SU-DHL-6 (cell line): ENCODE measurements around the gene ITGAV.

Source experiments
- H2AFZ ChIP-seq: fragments of 200-600 bp; sonication (generic); 2 replicates; pipeline ENCODE4 v1.6.1; 2014; ENCODE audit warnings: low read depth, mild to moderate bottlenecking, moderate library complexity, mixed read lengths, antibody characterized with exemption, low read length; ENCODE audit not compliant: severe bottlenecking
- H3F3A ChIP-seq: fragments of 200-600 bp; shearing (Covaris generic); 2 replicates; pipeline ENCODE4 v1.6.0; 2016; ENCODE audit warnings: antibody characterized with exemption, mild to moderate bottlenecking; ENCODE audit not compliant: insufficient read depth
- H3K27ac ChIP-seq: fragments of 200-600 bp; sonication (generic); 2 replicates; pipeline ENCODE4 v1.5.1; 2016; ENCODE audit warnings: low read depth, mild to moderate bottlenecking, low read length, moderate library complexity, mixed read lengths
- H3K27me3 ChIP-seq: fragments of 200-600 bp; sonication (generic), shearing (Covaris generic); 2 replicates; pipeline ENCODE4 v1.6.0; 2014; ENCODE audit warnings: mild to moderate bottlenecking, low read length
- H3K36me3 ChIP-seq: fragments of 200-600 bp; sonication (generic); 2 replicates; pipeline ENCODE4 v1.6.1; 2014; ENCODE audit warnings: mild to moderate bottlenecking, low read length, mixed read lengths
- H3K4me2 ChIP-seq: fragments of 300-600, 200-600 bp; shearing (Covaris generic), sonication (generic); 2 replicates; pipeline ENCODE4 v1.6.0; 2014; ENCODE audit warnings: low read length, low read depth, mild to moderate bottlenecking; ENCODE audit not compliant: poor library complexity, severe bottlenecking
- H3K4me3 ChIP-seq: fragments of 200-600 bp; sonication (generic); 2 replicates; pipeline ENCODE4 v1.5.1; 2014; ENCODE audit warnings: antibody characterized with exemption, low read length, mild to moderate bottlenecking, mixed read lengths; ENCODE audit not compliant: insufficient read depth, poor library complexity, severe bottlenecking
- H3K79me2 ChIP-seq: fragments of 200-600 bp; sonication (generic); 2 replicates; pipeline ENCODE4 v1.6.1; 2014; ENCODE audit warnings: mild to moderate bottlenecking, low read length, moderate library complexity; ENCODE audit not compliant: insufficient read depth
- H3K9ac ChIP-seq: fragments of 200-600 bp; sonication (generic); 2 replicates; pipeline ENCODE4 v1.7.0; 2014; ENCODE audit warnings: mild to moderate bottlenecking, low read length
- H3K9me2 ChIP-seq: fragments of 200-600 bp; sonication (generic); replicated peaks from 2 replicates; pipeline ENCODE4 v1.6.1; 2014; ENCODE audit warnings: low read length; ENCODE audit not compliant: insufficient read depth
- H3K9me3 ChIP-seq: fragments of 200-600 bp; sonication (generic); 2 replicates; pipeline ENCODE4 v1.6.1; 2014; ENCODE audit warnings: low read length, mixed read lengths; ENCODE audit not compliant: insufficient read depth
- H4K20me1 ChIP-seq: fragments of 200-600 bp; sonication (generic); 2 replicates; pipeline ENCODE4 v1.6.1; 2014; ENCODE audit warnings: low read depth, mild to moderate bottlenecking, antibody characterized with exemption, low read length, moderate library complexity, mixed read lengths
- CTCF ChIP-seq: fragments of 200-600 bp; sonication (generic); IDR thresholded peaks from one replicate; pipeline ENCODE4 v1.5.1; 2017; ENCODE audit warnings: antibody characterized with exemption, mild to moderate bottlenecking, low read length, moderate library complexity; ENCODE audit not compliant: insufficient read depth, poor library complexity, severe bottlenecking
- EZH2phosphoT487 ChIP-seq: fragments of 200-600 bp; sonication (generic), shearing (Covaris generic); conservative IDR thresholded peaks from 2 replicates; pipeline ENCODE4 v1.6.1; 2018; ENCODE audit warnings: mild to moderate bottlenecking, antibody characterized with exemption, low read length, moderate library complexity, mixed read lengths

The ITGAV gene

DNA sequence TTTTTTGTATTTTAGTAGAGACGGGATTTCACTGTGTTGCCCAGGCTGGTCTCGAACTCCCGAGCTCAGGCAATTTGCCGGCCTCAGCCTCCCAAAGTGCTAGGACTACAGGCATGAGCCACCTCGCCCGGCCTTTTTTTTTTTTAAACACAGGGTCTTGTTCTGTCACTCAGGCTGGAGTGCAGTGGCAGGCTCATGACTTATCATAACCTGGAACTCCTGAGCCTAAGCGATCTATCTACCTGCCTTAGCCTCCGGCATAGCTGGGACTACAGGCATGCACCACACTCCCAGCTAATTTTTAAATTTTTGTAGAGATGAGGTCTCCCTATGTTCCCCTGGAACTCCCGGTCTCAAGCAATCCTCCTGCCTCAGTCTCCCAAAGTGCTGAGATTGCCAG is 1.4 kb upstream of the ITGAV start:
- H3K9me3 ChIP-seq: no peaks in the 10 kb centered on the region
- H3K4me3 ChIP-seq: no peak overlapping the region
- no peaks in the 10 kb centered on the region for H3K9me2 ChIP-seq
- H3K27ac ChIP-seq: no peak overlapping the region
- no peaks in the 10 kb centered on the region for H4K20me1 ChIP-seq
- H3K4me2 ChIP-seq: no peak overlapping the region
- H3K9ac ChIP-seq: no peak overlapping the region
- H3K79me2 ChIP-seq: no peaks in the 10 kb centered on the region
- TF ChIP-seq CTCF: no peak
- TF ChIP-seq EZH2phosphoT487: no peak
- H2AFZ ChIP-seq: no peak overlapping the region
- H3K36me3 ChIP-seq: no peaks in the 10 kb centered on the region
- H3K27me3 ChIP-seq: no peaks in the 10 kb centered on the region
- peaks cover 10% of the 10 kb centered on the region for H3F3A ChIP-seq

DNA sequence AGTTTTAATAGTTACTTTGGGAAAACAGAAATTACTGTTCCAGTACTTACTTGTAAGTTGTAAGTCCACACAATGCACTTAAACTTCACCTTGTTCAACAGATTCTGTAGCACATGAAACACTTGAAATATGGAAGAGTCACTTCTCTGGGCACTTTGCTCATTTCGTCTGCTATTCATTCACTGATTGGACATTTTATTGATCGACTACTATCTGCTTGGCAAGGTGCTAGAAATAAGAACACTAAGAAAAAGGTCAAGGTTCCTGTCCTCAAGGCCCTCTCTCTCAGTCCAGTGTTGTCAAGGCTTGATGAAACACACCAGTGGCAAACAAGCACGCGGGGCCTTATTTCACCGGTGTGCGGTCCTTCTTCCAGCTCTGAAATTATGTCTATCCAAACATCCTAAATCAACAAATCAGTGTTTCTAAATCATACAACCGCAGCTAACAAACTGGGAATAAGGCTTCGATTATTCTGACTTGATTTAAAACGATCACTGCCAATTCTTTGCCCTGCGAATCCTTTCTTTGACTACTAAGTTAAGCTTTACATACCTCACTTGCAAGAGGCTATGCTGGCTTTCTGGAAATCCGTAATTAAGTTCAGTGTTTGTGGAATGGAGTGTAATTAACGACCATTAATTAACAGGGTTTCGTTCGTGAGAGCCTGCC is 780 bp upstream of the ITGAV start:
- Histone ChIP-seq H3K79me2 (no peaks in the 10 kb centered on the region), H3K9me2 (no peaks in the 10 kb centered on the region), H3K27me3 (no peaks in the 10 kb centered on the region), H3K9me3 (no peaks in the 10 kb centered on the region), H3K4me2 (peak overlapping the region; percentile 75), H3F3A (peaks cover 10% of the 10 kb centered on the region), H3K9ac (peak overlapping the region; percentile 69), H3K27ac (no peak overlapping the region), H3K36me3 (no peaks in the 10 kb centered on the region), H2AFZ (peak overlapping the region; percentile 99), H3K4me3 (peak overlapping the region; percentile 65), H4K20me1 (no peaks in the 10 kb centered on the region)
- no peak for TF ChIP-seq CTCF
- no peak for TF ChIP-seq EZH2phosphoT487

DNA sequence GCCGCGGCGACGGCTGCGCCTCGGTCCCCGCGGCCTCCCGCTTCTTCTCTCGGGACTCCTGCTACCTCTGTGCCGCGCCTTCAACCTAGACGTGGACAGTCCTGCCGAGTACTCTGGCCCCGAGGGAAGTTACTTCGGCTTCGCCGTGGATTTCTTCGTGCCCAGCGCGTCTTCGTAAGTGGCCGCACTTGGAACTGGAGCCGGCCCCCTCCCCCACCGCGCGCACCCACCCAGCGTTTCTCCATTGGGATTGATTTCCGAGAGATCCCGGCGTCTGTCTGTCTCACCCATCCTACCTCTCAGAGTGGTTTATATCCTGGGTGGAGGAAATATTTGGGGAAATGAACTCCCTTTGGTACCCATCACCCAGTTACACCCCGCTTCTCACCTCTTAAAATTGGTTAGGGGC is 498 bp downstream of the ITGAV start:
- Histone ChIP-seq H3K4me2 (peak overlapping the region; percentile 75), H3K9me3 (no peaks in the 10 kb centered on the region), H3K9me2 (no peaks in the 10 kb centered on the region), H3K27me3 (no peaks in the 10 kb centered on the region), H3K9ac (peak overlapping the region; percentile 69), H3K4me3 (peak overlapping the region; percentile 65), H3K79me2 (no peaks in the 10 kb centered on the region), H3K27ac (no peak overlapping the region), H4K20me1 (no peaks in the 10 kb centered on the region), H3F3A (peaks cover 10% of the 10 kb centered on the region), H3K36me3 (no peaks in the 10 kb centered on the region), H2AFZ (peak overlapping the region; percentile 99)
- TF ChIP-seq CTCF: no peak
- TF ChIP-seq EZH2phosphoT487: no peak
